GDM1 (cell line): ENCODE measurements around the gene DIAPH2.
"Not testable (repeated sequence)": the region's sequence is repeated elsewhere in the genome, so short reads cannot be mapped to it uniquely, and the experiment has no call there.

Experiments used
- DNase-seq: peaks from one replicate; lab custom pipeline; 2025; lab: John Stamatoyannopoulos, UW

The DIAPH2 gene

DNA sequence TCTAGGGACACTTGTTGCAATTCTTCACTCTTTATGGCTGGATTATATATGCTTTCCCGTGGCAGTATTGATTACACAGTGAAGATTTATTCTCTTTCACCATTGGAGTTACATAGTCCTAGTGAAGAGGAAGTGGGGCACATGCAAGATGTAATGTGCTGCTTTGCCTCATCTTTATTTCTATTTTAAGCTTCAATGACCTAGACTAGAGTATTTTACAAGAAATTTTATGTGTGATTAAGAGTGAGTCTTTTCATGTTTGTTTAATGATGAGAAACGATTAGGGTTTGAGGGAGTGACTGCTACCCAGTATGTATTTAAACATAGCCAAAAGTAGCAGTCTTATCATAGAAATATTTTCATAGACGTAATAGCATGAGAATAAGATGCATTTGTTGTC lies 30.8 kb downstream of the DIAPH2 start:
- DNase-seq, result no peak

DNA sequence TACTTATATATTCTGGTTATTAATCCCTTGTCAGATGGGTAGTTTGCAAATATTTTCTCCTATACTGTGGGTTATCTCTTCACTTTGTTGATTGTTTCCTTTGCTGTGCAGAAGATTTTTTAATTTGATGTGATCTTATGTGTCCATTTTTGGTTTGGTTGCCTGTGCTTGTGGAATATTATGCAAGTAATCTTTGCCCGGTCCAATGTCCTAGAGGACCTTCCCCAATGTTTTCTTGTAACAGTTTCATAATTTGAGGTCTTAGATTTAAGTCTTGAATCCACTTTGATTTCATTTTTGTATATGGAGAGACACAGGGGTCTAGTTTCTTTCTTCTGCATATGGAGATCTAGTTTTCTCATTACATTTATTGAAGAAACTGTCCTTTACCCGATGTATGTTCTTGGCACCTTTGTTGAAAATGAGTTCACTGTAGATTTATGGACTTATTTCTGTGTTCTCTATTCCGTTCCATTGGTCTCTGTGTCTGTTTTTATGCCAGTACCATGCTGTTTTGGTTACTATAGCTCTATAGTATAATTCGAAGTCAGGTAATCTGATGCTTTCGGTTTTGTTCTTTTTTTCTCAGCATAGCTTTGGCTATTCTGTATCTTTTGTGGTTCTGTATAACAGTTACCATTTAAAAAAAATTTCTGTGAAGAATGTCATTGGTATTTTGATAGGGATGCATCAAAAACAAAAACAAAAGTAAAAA lies 34.7 kb downstream of the DIAPH2 start:
- DNase-seq, result no peak

DNA sequence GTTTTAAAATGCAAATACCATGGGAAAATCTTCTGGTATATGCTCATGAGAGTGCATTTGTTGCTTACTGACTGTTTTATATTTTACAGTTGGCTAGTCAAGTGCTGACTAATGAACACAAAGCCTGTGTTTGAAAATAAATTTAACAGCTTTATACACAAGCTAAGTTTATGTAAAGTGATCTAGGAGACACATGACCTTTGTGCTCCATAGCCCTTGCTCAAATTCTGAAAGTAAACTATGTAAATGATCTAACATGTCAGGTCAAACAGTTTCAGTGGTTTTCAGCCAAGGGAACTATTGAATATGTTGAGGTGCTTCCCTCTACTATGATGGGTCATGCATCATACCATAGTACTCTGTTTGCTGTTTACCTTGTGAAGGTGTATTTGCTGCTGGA lies 36.7 kb downstream of the DIAPH2 start:
- no peak for DNase-seq

- DNase-seq, result no peak
Measured at GRCh38 chrX:96722781-96723180, 38.1 kb downstream of the DIAPH2 start.

DNA sequence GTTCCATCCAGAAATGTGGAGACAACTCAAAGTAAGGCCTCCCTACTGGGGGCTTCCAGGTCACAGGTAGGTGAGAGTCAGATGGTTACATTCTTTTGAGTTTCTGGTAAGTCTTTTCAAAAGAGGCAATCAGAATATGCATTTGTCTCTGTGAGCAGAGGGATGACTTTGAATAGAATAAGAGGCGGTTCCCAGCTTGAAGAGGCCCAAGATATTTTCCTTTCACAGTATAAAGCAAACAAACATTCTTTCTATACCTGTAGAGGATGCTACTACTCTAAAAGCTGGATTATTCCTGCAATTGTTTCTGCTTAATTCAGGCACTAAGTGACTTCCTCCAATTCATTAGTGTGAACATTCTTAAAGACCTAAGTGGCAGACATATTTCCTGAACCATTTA lies 44.4 kb downstream of the DIAPH2 start:
- no peak for DNase-seq

GRCh38 chrX:96729868-96730643 lies 45.4 kb downstream of the DIAPH2 start:
- no peak for DNase-seq

- not testable (repeated sequence) for DNase-seq
Measured at GRCh38 chrX:96731000-96731399, 46.4 kb downstream of the DIAPH2 start.

DNA sequence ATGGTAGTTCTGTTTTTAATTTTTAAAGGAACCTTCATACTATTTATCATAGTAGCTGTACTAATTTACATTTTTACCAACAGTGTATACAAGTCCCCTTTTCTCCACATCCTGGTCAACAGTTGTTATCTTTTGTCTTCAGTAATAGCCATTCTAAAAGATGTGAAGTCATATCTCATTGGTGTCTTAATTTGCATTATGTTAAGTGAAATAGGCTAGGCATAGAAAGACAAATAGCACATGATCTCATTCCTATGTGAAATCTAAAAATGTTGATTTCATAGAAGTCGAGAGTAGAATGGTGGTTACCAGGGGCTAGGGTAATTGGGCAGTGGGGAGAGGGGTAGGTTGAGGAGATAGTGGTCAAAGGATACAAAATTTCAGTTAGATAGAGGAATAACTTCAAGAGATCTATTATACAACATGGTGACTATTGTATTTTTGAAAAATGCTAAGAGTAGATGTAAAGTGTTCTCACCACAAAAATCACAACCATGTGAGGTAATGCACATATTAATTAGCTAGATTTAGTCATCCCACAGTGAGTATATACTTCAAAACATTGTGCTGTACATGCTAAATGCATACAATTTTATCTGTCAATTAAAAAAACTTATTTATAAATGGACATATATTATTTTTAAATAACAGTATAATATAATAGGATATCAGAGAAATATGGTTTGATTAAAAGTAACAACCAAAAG lies 58.9 kb downstream of the DIAPH2 start:
- no peak for DNase-seq

- no peak for DNase-seq
Measured at GRCh38 chrX:96752781-96753180, 68.1 kb downstream of the DIAPH2 start.

- DNase-seq, result no peak
Measured at GRCh38 chrX:96753230-96753629, 68.6 kb downstream of the DIAPH2 start.

DNA sequence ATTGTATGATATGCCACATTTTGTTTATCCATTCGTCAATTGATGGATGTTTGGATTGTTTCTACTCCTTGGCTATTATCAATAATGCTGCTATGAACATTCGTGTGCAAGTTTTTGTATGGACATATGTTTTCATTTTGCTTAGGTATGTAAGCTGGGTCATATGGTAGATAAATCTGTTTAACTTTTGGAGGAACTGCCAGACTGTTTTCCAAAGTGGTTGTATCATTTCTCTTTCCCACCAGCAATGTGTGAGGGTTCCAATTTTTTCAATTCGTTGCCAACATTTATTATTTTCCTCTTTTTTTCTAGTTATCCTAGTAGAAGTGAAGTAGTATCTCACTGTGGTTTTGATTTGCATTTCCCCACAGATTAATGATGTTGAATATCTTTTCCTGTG lies 71.8 kb downstream of the DIAPH2 start:
- DNase-seq, result no peak

DNA sequence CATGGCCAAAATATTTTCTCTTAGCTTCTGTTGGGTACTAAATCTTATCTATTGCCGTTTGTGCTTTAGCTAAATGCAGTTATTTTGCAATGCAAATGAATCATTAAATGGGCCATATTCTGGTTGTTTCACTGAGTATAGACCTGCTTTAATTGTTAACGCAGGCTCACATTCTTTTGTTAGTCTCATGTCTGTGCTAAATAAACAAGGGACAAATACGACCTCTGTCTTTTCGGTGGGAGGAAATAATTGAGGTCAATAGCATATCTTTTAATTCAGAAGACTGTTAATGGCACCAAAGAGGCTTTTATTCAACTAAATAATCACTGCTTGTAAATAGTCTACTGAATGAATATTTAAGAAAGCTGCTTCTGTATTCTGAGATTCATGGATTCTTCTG lies 76.9 kb downstream of the DIAPH2 start:
- DNase-seq, result no peak

DNA sequence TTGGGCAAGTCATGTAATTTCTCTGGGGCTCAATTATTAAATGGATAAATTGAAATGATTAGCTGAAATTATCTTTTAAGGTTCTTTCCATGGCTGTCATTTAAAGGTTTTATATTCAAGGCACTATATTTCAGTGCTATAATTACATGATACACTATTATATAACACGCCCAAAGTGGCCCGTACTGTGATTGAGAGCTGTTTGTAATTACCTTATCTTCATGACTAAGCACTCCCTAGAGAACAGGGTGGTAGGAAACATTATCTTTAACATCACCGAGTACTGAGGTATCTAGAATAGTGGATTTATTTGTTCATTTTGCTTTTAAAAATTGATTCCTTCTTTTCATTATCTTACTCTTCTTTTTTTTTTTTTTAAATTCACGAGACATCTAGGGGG lies 79.0 kb downstream of the DIAPH2 start:
- no peak for DNase-seq

- no peak for DNase-seq
Measured at GRCh38 chrX:96764864-96765263, 80.2 kb downstream of the DIAPH2 start.

DNA sequence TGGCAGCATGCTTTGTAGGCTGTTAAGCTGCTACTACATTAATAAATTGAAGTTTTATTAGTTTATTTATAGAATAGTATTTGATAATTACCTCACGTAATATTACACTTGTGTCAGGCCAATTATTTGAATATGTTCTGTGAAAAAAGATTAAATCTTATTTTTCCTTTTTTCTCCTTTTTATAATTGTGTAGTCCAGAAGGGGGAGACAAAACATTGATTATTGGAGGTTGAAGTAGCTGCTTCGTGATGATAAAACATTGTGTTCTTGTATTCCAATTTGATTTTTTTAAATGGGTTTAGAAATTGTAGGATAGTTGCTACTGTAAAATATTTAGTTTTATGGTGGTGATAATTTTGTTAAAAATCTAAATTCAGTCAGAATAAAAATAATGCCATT lies 85.7 kb downstream of the DIAPH2 start:
- DNase-seq, result no peak

DNA sequence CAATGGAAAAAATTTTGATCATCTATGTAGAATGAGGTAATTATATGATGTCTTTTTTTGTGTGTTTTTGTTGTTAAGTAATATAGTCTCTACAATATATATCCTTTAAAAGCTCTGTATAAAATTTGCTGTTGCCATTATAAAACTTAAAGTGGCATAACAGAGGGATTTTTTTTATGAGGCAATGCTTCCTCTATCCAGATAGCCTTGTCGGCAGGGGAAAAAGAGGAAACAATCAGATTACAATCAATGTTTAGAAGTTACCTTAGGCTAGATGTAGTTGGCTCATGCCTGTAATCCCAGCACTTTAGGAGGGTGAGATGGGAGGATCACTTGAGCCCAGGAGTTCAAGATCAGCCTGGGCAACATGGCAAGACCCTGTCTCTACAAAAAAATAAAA lies 86.8 kb downstream of the DIAPH2 start:
- no peak for DNase-seq

GRCh38 chrX:96774116-96774515 lies 89.5 kb downstream of the DIAPH2 start:
- DNase-seq, result no peak

GRCh38 chrX:96776966-96777365 lies 92.3 kb downstream of the DIAPH2 start:
- no peak for DNase-seq

- DNase-seq, result no peak
Measured at GRCh38 chrX:96791559-96791958, 106.9 kb downstream of the DIAPH2 start.

DNA sequence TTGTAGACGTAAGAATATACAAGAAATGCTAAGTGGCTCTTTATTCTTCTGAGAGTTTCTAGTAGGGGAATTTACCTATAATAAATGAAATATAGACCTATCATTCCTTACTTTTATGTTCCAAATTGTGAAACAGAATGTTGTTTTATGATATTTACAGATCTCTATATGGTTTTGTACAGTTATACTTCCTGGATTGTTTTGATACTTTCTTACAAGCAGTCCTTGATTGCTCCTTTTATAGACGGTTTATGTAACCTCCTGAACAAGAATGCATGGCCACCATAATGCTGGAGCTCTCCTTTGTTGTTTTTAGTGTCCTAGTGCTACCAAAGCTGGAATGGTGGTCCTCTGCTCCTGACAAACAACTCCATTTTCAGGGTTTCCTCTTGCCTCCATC lies 107.4 kb downstream of the DIAPH2 start:
- DNase-seq, result no peak

- DNase-seq, result no peak
Measured at GRCh38 chrX:96798982-96799381, 114.3 kb downstream of the DIAPH2 start.

GRCh38 chrX:96807318-96807717 lies 122.7 kb downstream of the DIAPH2 start:
- no peak for DNase-seq

DNA sequence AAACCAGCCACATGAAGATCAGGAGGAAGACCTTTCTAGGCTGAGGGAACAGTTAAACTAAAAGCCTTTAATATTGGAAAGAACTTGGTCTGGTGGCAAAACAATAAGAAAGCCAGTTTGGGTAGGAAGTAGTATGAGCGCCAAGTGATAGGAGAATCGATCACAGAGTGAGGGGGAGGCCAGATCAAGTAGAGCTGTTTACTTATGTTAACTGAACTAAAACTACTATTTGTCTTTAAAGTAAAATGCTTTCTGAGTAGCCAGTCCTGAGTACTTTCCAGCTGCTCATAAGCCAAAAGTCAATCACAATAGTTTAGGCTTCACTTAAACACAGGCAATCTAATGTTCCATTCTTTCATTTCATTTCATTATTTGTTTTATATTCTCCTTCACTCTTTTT lies 136.3 kb downstream of the DIAPH2 start:
- DNase-seq, result no peak
